OCI-LY7 (cell line): ENCODE measurements around the gene AFF3.
"Not testable (repeated sequence)": the region's sequence is repeated elsewhere in the genome, so short reads cannot be mapped to it uniquely, and the experiment has no call there.

Source experiments
- EZH2phosphoT487 ChIP-seq: fragments of 200-600 bp; sonication (generic); IDR thresholded peaks from 2 replicates; pipeline ENCODE4 v1.6.1; 2018; ENCODE audit warnings: low read depth, borderline replicate concordance, mild to moderate bottlenecking, mixed run types, antibody characterized with exemption, low read length, moderate library complexity, mixed read lengths
- TF ChIP-seq, protein P1 (sequence below): fragments of 200-600 bp; sonication (generic); conservative IDR thresholded peaks from 2 replicates; pipeline ENCODE4 v1.5.1; 2014; ENCODE audit warnings: mild to moderate bottlenecking, antibody characterized with exemption, low read length, moderate library complexity, mixed read lengths

DNA sequence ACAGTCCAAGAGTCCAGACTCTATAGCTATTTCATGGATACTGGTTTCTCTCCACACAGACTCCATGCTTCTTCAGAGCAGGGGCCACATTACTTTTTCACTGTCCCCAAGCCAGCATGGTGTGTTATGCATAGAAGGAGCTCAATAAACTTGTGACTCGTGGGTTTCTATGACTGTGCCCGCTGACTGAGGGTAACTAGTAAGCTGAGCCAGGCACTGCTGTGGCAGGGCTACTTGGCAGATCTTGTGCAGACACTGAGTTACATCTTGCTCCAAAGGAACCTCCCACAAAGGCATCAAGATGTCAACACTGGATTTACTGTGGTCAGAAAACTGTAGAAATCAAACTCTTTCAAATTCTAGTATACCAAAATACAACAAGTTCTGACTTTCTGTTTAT lies 56.6 kb downstream of the AFF3 start:
- TF ChIP-seq, protein P1, sequence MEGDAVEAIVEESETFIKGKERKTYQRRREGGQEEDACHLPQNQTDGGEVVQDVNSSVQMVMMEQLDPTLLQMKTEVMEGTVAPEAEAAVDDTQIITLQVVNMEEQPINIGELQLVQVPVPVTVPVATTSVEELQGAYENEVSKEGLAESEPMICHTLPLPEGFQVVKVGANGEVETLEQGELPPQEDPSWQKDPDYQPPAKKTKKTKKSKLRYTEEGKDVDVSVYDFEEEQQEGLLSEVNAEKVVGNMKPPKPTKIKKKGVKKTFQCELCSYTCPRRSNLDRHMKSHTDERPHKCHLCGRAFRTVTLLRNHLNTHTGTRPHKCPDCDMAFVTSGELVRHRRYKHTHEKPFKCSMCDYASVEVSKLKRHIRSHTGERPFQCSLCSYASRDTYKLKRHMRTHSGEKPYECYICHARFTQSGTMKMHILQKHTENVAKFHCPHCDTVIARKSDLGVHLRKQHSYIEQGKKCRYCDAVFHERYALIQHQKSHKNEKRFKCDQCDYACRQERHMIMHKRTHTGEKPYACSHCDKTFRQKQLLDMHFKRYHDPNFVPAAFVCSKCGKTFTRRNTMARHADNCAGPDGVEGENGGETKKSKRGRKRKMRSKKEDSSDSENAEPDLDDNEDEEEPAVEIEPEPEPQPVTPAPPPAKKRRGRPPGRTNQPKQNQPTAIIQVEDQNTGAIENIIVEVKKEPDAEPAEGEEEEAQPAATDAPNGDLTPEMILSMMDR, result not testable (repeated sequence)
- TF ChIP-seq EZH2phosphoT487, result not testable (repeated sequence)
